HepG2 (cell line): ENCODE data around the gene TOX2. TPM values are rescaled to one million over a fixed set of nuclear protein-coding genes. Genes with fewer than 3 reads are reported as not detected.

ENCODE experiments used
- ATAC-seq: fragments of 200-7000 bp; cut with Tn5 transposase; 3 replicates; pipeline ENCODE4 v1.9.1; 2020; ENCODE audit warnings: mild to moderate bottlenecking, moderate library complexity
- BruUV-seq: library from RNA; stranded (reverse); fragments of 400-500 nt; replicated peaks from 2 replicates; lab custom pipeline; 2021; lab: Mats Ljungman, UMichigan
- CTCF ChIA-PET: fragments of 300-600 bp; formaldehyde crosslinking; extraction: SDS; loops from one replicate; lab custom pipeline; 2021; ENCODE audit warnings: low total read pairs, inconsistent platforms, low intra/inter-chr PET ratio; lab: Yijun Ruan, JAX
- POLR2A ChIA-PET: fragments of 350-600 bp; sonication (Branson Sonifier 250); formaldehyde crosslinking; loops from one replicate; lab custom pipeline; 2020; ENCODE audit warnings: antibody characterized with exemption, inconsistent platforms; lab: Yijun Ruan, JAX
- DNase-seq: peaks from one replicate; pipeline ENCODE4 v3.0.0-alpha.2; 2015; ENCODE audit warnings: low spot score
- FAIRE-seq: peaks from 3 replicates; lab custom pipeline; 2011; peaks lifted over from hg19 to GRCh38; lab: Jason Lieb, UNC
- H2AFZ ChIP-seq: one replicate; pipeline ENCODE4 v1.6.1; 2011; ENCODE audit warnings: low read length, inconsistent platforms
- H3K27ac ChIP-seq: fragments of 300-600 bp; 3 replicates; pipeline ENCODE4 v1.8.0; 2011; ENCODE audit warnings: mixed run types, mild to moderate bottlenecking, mixed read lengths, low read length, inconsistent platforms; ENCODE audit not compliant: insufficient read depth; ENCODE audit errors: extremely low read length
- H3K27me3 ChIP-seq, 2 experiments: fragments of 200-600 bp in 1 of 2; 2 replicates in 1 of 2; 3 replicates in 1 of 2; pipeline versions ENCODE4 v1.6.0 to v1.8.0; 2011; ENCODE audit warnings: low read length in 2 of 2, mild to moderate bottlenecking in 2 of 2, moderate library complexity in 2 of 2, inconsistent platforms in 1 of 2; ENCODE audit not compliant: insufficient read depth in 2 of 2, control insufficient read depth in 1 of 2
- H3K36me3 ChIP-seq, 2 experiments: fragments of 200-600 bp in 1 of 2; replicated peaks in 1 of 2; 2 replicates in 1 of 2; 3 replicates in 1 of 2; pipeline versions ENCODE4 v1.5.1 to v1.8.0; 2011; ENCODE audit warnings: low read length in 2 of 2, inconsistent platforms in 1 of 2; ENCODE audit not compliant: insufficient read depth in 2 of 2, control insufficient read depth in 1 of 2
- H3K4me1 ChIP-seq: 2 replicates; pipeline ENCODE4 v1.5.1; 2012; ENCODE audit warnings: low read length, inconsistent platforms; ENCODE audit not compliant: insufficient read depth
- H3K4me2 ChIP-seq: 2 replicates; pipeline ENCODE4 v1.6.0; 2011; ENCODE audit warnings: low read depth, low read length, inconsistent platforms
- H3K4me3 ChIP-seq, 3 experiments: fragments of 200-600 bp in 1 of 3; sonication (generic), shearing (Covaris generic) in 1 of 3; replicated peaks in 1 of 3; 2 replicates each; pipeline ENCODE4 v1.5.1; 2011 to 2016; ENCODE audit warnings: low read length in 3 of 3, inconsistent platforms in 2 of 3, low read depth in 2 of 3, mild to moderate bottlenecking in 2 of 3, control low read depth in 1 of 3, mixed read lengths in 1 of 3; ENCODE audit not compliant: insufficient read depth in 1 of 3
- H3K79me2 ChIP-seq: one replicate; pipeline ENCODE4 v1.6.1; 2011; ENCODE audit warnings: low read length, inconsistent platforms; ENCODE audit not compliant: insufficient read depth
- H3K9ac ChIP-seq: 2 replicates; pipeline ENCODE4 v1.6.0; 2011; ENCODE audit warnings: mild to moderate bottlenecking, low read depth, low read length, inconsistent platforms; ENCODE audit not compliant: insufficient read depth
- H3K9me3 ChIP-seq: 2 replicates; pipeline ENCODE4 v1.5.1; 2012; ENCODE audit warnings: mild to moderate bottlenecking, low read length
- H4K20me1 ChIP-seq: 2 replicates; pipeline ENCODE4 v1.6.0; 2011; ENCODE audit warnings: inconsistent platforms, mild to moderate bottlenecking, low read length, moderate library complexity; ENCODE audit not compliant: insufficient read depth
- ELF4 ChIP-seq: sonication (generic); formaldehyde crosslinking; IDR thresholded peaks from 2 replicates; pipeline ENCODE4 v1.5.0; 2020; ENCODE audit warnings: missing genetic modification reagents, mild to moderate bottlenecking, moderate library complexity, borderline replicate concordance
- PHF21A ChIP-seq: sonication (generic); formaldehyde crosslinking; IDR thresholded peaks from 2 replicates; pipeline ENCODE4 v1.5.0; 2020; ENCODE audit warnings: mild to moderate bottlenecking, missing genetic modification reagents
- SKI ChIP-seq: fragments of 450-650 bp; IDR thresholded peaks from one replicate; pipeline ENCODE4 v1.6.1; 2018; ENCODE audit warnings: mild to moderate bottlenecking; ENCODE audit not compliant: partially characterized antibody
- ZBTB42 ChIP-seq: sonication (generic); formaldehyde crosslinking; IDR thresholded peaks from 2 replicates; pipeline ENCODE4 v1.5.0; 2020; ENCODE audit warnings: mild to moderate bottlenecking, missing genetic modification reagents
- ZFP62 ChIP-seq: sonication (generic); formaldehyde crosslinking; IDR thresholded peaks from 2 replicates; pipeline ENCODE4 v1.4.0; 2020; ENCODE audit warnings: missing genetic modification reagents
- WGBS: methylation state at CpG from one replicate; pipeline ENCODE4 v1.1.6; 2017; ENCODE audit warnings: low lambda C conversion rate; 5-methylcytosine and 5-hydroxymethylcytosine counted together
- in situ Hi-C: cut with HindIII; loops from 2 replicates; pipeline ENCODE4 v1.10.0; 2017; ENCODE audit warnings: low pct_unique_long_range_greater_than_20kb; ENCODE audit not compliant: extremely low pct_ligation_motif_present
- intact Hi-C: fragments of 100-400 bp; cut with micrococcal nuclease; formaldehyde crosslinking; loops from one replicate; pipeline ENCODE4 v1.10.0; 2022; ENCODE audit not compliant: unreplicated experiment
- polyA plus RNA-seq, 8 experiments: library from polyadenylated mRNA; depleted of rRNA in 3 of 8; stranded (reverse) in 7 of 8; unstranded in 1 of 8; fragments of >200 nt; fragmentation: Illumina TruSeq in 4 of 8; extraction: Trizol in 4 of 8; gene quantifications; 2 replicates each; pipeline versions ENCODE4 v1.2.1 to v1.2.3, GENCODE V29; 2011 to 2016; ENCODE audit warnings: low read depth in 4 of 8, missing spikeins in 1 of 8, mixed read lengths in 1 of 8; ENCODE audit not compliant: insufficient read depth in 1 of 8
- total RNA-seq, 5 experiments: library from RNA; depleted of rRNA; stranded (reverse); fragments of >200 nt; fragmentation: Illumina TruSeq; extraction: Trizol; gene quantifications; 2 replicates each; pipeline ENCODE4 v1.2.3, GENCODE V29; 2016; ENCODE audit warnings: low read depth in 1 of 5
- TF ChIP-seq, protein P1 (sequence below): sonication (generic); formaldehyde crosslinking; IDR thresholded peaks from 2 replicates; pipeline ENCODE4 v1.4.0; 2020; ENCODE audit warnings: missing genetic modification reagents

Gene TOX2
- total and polyA plus RNA-seq, 2 of the 13 experiments (the other 11 are each of a cell fraction or from before 2014, with no cell fraction given) = not detected

DNA sequence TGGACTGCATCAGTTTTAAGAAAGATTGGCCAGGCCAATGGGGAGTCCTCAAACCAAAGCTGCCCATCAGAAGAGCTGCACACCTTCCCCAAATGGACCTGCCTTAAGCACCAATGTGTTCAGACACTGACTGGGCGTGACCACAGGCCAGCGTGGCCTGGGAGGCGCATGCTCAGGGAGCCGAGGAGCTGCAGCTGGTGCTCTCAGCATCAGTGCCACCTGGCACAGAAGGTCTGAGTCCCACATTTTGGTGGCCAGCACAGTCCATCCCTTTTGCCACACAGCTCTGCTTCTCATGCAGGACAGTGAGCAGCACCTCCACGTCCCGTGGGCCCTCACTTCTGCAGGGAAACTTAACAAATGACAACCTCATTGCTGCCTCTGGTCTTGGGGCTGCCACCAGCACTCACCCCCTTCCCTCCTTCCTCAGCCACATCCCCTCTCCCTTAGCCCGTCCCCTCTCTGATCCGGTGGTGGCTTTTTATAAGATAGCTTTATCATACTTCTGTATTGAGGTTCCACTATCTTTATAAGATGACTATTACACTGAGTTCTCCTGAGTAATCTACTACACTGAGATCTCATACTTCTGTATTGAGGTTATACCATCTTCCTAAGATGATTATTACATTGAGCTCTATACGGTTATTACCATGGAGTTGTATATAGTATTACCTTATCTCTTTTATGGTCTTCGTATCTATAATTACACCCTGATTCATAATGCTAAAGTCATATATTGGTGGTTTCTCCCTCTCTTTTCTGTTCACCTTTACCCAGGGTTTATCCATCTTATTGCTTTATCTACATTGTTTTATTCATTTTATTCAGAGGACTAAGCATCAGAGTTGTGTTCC lies 109.1 kb downstream of the TOX2 start (continued):
- no peak for TF ChIP-seq PHF21A (CRISPR knock-in tag)
- TF ChIP-seq, protein P1, sequence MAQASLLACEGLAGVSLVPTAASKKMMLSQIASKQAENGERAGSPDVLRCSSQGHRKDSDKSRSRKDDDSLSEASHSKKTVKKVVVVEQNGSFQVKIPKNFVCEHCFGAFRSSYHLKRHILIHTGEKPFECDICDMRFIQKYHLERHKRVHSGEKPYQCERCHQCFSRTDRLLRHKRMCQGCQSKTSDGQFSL (CRISPR knock-in tag) = no peak
- no peak for TF ChIP-seq ZFP62 (CRISPR knock-in tag)
- no peak for TF ChIP-seq ELF4 (CRISPR knock-in tag)
- no peak for TF ChIP-seq ZBTB42 (CRISPR knock-in tag)

DNA sequence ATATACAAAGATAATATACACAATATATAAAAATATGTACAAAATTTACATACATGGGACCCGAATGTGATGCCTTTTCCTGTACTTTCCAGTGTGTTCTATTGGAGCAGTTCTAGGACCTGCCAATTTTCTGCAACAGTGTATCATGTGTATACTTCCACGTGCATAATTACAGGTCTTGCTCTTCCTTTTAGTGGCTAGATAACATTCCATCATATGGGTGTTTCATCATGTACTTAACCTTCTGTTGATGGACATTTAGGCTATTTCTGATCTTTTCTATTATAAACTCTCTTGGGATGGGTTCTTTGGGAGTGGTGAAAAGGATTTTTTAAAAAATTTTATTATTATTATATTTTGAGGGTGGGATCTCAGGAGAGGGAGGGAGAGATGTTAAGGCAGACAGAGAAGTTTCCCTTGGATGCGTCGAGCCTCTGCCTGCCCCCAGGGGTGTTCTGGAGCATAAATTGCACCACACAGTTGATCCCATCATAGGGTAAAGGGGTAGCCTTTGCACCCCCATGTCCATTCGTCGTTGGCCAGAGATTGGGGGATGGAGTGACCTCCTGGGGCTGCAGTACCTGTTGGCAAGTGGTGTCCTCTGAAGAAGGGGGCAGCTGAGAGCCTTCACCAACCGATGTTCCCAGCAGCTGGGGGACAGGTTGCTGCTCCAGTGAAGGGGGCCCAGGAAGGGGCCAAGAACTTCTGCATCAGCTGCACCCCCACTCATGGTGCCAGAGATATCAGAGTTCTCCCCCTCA lies 110.3 kb downstream of the TOX2 start:
- no peak overlapping the region for H3K4me2 ChIP-seq
- in situ Hi-C loops (no loop called here), intact Hi-C loops (no loop called here)
- no peak overlapping the region for H3K9ac ChIP-seq
- no peak overlapping the region for H2AFZ ChIP-seq
- no peak overlapping the region for H3K4me3 ChIP-seq
- FAIRE-seq (no peak), ATAC-seq (no peak), DNase-seq (no peak)
- H3K27ac ChIP-seq = no peak overlapping the region
- BruUV-seq = no TSS peak
- H3K27me3 ChIP-seq = peaks cover 6 to 55% of the 10 kb centered on the region in 2 experiments
- TF ChIP-seq SKI = no peak
- ChIA-PET POLR2A (no interaction called here), CTCF (no interaction called here)
- no peaks in the 10 kb centered on the region for H3K36me3 ChIP-seq
- 0% methylated on average over 7 of the region's 7 CpGs for WGBS
- H3K9me3 ChIP-seq = no peaks in the 10 kb centered on the region
- no peaks in the 10 kb centered on the region for H4K20me1 ChIP-seq
- no peaks in the 10 kb centered on the region for H3K79me2 ChIP-seq
- H3K4me1 ChIP-seq = no peaks in the 10 kb centered on the region
